Calu3 (cell line): Measurements from ENCODE around the gene CCDC3. TPM values are rescaled to one million over a fixed set of nuclear protein-coding genes. Genes with fewer than 3 reads are reported as not detected.
A peak's percentile ranks its signal among the peaks of the same experiment; 100 is the strongest.

Source experiments
- BruUV-seq: library from RNA; stranded (reverse); fragments of 400-500 nt; replicated peaks from 2 replicates; lab custom pipeline; 2021; lab: Mats Ljungman, UMichigan
- CTCF ChIA-PET: fragments of 300-600 bp; sonication (Branson Sonifier 250); formaldehyde crosslinking; loops from one replicate; lab custom pipeline; 2022; ENCODE audit warnings: antibody characterized with exemption; lab: Charles Lee
- DNase-seq: peaks from one replicate; pipeline ENCODE4 v3.0.0; 2022
- H3K27ac Mint-ChIP-seq: one replicate; pipeline ENCODE4 v1.8.0; 2022; ENCODE audit warnings: mixed read lengths; ENCODE audit not compliant: unreplicated experiment
- H3K27me3 Mint-ChIP-seq: one replicate; pipeline ENCODE4 v1.8.0; 2022; ENCODE audit warnings: mixed read lengths; ENCODE audit not compliant: unreplicated experiment
- H3K36me3 Mint-ChIP-seq: one replicate; pipeline ENCODE4 v1.8.0; 2022; ENCODE audit warnings: mild to moderate bottlenecking, moderate library complexity, mixed read lengths; ENCODE audit not compliant: insufficient read depth, unreplicated experiment
- H3K4me1 Mint-ChIP-seq: one replicate; pipeline ENCODE4 v1.8.0; 2022; ENCODE audit warnings: mild to moderate bottlenecking, low read depth, mixed read lengths; ENCODE audit not compliant: unreplicated experiment
- H3K4me3 Mint-ChIP-seq: one replicate; pipeline ENCODE4 v1.8.0; 2022; ENCODE audit warnings: mild to moderate bottlenecking, low read depth, moderate library complexity, mixed read lengths; ENCODE audit not compliant: unreplicated experiment
- H3K9me3 Mint-ChIP-seq: one replicate; pipeline ENCODE4 v1.8.0; 2022; ENCODE audit warnings: low read depth, mixed read lengths; ENCODE audit not compliant: unreplicated experiment
- intact Hi-C: fragments of 100-400 bp; cut with micrococcal nuclease; formaldehyde crosslinking; loops from one replicate; pipeline ENCODE4 v1.10.0; 2022; ENCODE audit not compliant: unreplicated experiment
- total RNA-seq: library from RNA; stranded (reverse); gene quantifications from 2 replicates; pipeline ENCODE4 v1.2.3, GENCODE V29; 2022
- TF ChIP-seq, protein P1 (sequence below): fragments of 200-600 bp; IDR thresholded peaks from one replicate; pipeline ENCODE4 v1.8.0; 2022; ENCODE audit warnings: antibody characterized with exemption; ENCODE audit not compliant: unreplicated experiment

The CCDC3 gene
- total RNA-seq, 1 experiment from 2014 or later, result not detected

- Mint-ChIP-seq H3K9me3 (no peaks in the 10 kb centered on the region), H3K4me3 (no peak overlapping the region), H3K4me1 (peaks cover 9% of the 10 kb centered on the region), H3K36me3 (no peaks in the 10 kb centered on the region), H3K27me3 (peaks cover 33% of the 10 kb centered on the region), H3K27ac (no peak overlapping the region)
- DNase-seq, result peak; percentile 53
- TF ChIP-seq, protein P1, sequence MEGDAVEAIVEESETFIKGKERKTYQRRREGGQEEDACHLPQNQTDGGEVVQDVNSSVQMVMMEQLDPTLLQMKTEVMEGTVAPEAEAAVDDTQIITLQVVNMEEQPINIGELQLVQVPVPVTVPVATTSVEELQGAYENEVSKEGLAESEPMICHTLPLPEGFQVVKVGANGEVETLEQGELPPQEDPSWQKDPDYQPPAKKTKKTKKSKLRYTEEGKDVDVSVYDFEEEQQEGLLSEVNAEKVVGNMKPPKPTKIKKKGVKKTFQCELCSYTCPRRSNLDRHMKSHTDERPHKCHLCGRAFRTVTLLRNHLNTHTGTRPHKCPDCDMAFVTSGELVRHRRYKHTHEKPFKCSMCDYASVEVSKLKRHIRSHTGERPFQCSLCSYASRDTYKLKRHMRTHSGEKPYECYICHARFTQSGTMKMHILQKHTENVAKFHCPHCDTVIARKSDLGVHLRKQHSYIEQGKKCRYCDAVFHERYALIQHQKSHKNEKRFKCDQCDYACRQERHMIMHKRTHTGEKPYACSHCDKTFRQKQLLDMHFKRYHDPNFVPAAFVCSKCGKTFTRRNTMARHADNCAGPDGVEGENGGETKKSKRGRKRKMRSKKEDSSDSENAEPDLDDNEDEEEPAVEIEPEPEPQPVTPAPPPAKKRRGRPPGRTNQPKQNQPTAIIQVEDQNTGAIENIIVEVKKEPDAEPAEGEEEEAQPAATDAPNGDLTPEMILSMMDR, result no peak
- no TSS peak for BruUV-seq
- intact Hi-C loops, result loop anchor here (5.0 to 10.0 kb wide), 2 partner anchors 63 to 125 kb away; no protein-coding TSS in a partner anchor
- CTCF ChIA-PET, result no interaction called here
Observed at GRCh38 chr10:12847361-12847975, 154.0 kb downstream of the CCDC3 start.

GRCh38 chr10:12846718-12847117, 154.8 kb downstream of the CCDC3 start:
- no peaks in the 10 kb centered on the region for H3K36me3 Mint-ChIP-seq
- CTCF ChIA-PET, result interaction anchor here (0.6 kb wide), 1 partner anchor 41 kb away, joined by 3 read pairs; no protein-coding TSS in a partner anchor
- no peak overlapping the region for H3K27ac Mint-ChIP-seq
- DNase-seq, result no peak
- H3K9me3 Mint-ChIP-seq, result no peaks in the 10 kb centered on the region
- H3K4me1 Mint-ChIP-seq, result peaks cover 9% of the 10 kb centered on the region
- no TSS peak for BruUV-seq
- intact Hi-C loops, result loop anchor here (5.0 to 10.0 kb wide), 2 partner anchors 62 to 124 kb away; no protein-coding TSS in a partner anchor
- TF ChIP-seq, protein P1, result no peak
- H3K27me3 Mint-ChIP-seq, result peaks cover 39% of the 10 kb centered on the region
- no peak overlapping the region for H3K4me3 Mint-ChIP-seq

Other genes with a start within 250 kb of the CCDC3 start
- gene OPTN, start 98.5 kb upstream of the CCDC3 start, total RNA-seq, result 48.9 and 60.6 TPM in 2 replicates
- 42.0 and 49.3 TPM in 2 replicates for gene MCM10, start 159.8 kb upstream of the CCDC3 start, total RNA-seq
- not detected in 2 replicates for gene UCMA, start 232.7 kb upstream of the CCDC3 start, total RNA-seq